GM21723 (cell line): Measurements from ENCODE around the gene TNKS2.
"Not testable (repeated sequence)": the region's sequence is repeated elsewhere in the genome, so short reads cannot be mapped to it uniquely, and the experiment has no call there.

Experiments
- ATAC-seq: cut with Tn5 transposase; IDR thresholded peaks from one replicate; pipeline ENCODE4 v1.9.1; 2021; ENCODE audit warnings: mild to moderate bottlenecking, moderate library complexity; ENCODE audit not compliant: unreplicated experiment

The TNKS2 gene

DNA sequence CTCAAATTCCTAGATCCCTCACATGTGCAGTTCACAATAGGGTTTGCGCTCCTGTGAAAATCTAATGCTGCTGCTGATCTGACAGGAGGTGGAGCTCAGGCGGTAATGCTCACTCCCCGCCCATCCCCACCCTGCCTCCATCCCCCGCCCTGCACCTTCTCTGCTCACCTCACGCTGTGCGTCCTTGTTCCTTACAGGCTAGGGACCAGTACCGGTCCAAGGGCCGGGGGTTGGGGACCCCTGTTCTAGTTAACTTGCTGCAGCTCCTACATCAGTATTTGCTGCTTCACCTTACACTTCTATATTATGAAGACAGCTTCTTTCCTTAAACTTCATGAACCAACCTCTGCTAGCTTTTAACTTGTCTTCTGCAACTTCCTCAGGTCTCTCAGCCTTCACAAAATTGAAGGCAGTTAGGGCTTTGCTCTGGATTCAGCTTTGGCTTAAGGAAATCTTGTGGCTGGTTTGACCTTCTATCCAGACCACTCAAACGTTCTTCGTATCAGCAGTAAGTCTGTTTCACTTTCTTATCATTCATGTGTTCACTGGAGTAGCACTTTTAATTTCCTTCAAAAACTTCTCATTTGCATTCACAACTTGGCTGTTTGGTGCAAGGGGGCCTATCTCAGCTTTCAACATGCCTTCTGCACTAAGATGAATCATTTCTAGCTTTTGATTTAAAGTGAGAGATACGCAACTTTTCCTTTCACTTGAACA, 1.7 kb upstream of the TNKS2 start:
- peak; percentile 46 for ATAC-seq

DNA sequence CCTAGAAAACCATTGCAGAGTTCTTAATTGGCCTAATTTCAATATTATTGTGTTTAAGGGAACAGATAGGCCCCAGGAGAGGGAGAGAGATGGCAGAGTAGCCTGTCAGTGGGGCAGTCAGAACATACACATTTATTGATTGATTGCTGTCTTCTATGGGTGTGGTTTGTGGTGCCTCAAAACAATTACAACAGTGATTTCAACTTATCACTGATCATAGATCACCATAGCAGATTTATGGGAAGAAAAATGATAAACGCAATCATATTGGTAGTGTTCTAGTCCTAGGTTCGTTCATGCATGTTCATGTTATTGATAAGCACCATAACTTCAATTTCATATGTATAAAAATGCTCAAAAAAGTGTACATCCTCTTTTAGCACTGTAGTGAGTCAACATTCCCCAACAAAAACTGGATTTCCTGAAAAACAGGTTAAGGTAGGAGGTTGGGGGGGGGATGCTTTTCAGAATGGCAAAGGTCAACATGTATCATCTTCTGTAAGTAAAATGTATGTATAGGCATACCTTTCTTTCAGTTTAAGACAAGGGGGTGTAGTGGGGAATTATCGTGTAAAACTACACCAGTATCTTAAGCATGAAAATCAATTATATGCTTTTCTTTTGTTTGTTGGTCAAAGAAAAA, 1.1 kb upstream of the TNKS2 start:
- ATAC-seq, result no peak

DNA sequence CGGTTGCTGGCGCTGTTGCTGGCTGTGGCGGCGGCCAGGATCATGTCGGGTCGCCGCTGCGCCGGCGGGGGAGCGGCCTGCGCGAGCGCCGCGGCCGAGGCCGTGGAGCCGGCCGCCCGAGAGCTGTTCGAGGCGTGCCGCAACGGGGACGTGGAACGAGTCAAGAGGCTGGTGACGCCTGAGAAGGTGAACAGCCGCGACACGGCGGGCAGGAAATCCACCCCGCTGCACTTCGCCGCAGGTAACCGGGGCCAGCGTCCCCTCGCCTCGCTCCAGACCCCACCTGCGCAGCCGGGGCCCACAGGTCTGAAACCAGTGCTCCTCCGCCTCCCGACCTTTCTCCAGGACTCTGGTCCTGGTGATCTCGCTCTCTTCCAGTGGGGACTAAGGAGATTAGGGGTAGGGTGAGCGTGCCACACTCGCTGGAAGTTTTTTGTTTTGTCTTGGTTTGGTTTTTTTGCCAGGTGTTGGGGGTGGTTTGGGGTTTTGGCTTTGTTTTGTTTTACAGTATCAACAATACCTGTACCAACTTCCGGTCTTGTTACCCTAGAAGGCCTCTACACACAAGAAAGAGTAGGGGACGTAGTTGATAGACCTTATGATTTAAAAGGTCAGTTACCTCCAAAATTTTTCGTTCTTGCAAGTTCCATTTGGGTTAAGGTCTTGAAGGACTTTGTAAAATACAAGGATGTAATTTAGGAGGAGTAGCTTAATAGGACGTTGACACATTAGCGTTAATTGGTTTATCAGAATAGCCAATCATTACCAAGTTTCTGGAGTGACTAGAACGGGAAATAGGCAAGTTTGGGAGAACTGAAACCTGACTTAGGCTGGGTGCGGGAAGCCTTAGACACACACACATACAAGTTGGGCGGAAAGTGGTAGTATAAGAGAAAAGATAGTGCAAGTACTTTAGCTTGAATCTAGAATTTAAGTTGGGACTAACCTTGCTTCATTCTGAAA, 704 bp downstream of the TNKS2 start:
- ATAC-seq, result peak; percentile 46

DNA sequence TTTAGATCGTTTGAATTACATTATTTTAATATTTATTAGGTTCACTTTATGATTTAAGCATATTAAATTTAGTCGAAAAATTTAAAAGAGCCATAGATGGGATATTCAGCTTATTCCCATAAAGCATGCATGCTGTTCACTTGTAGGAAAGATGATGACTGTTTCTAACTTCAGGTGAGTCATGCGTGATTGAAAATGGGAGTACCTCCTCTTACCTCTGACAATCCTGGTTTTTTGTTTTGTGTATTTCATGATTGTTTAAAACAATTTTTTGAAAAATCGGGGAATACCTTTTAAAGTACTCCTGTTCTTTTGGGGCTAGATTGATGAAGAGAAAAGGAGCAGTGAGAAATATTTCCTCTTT, 1.4 kb downstream of the TNKS2 start:
- no peak for ATAC-seq

DNA sequence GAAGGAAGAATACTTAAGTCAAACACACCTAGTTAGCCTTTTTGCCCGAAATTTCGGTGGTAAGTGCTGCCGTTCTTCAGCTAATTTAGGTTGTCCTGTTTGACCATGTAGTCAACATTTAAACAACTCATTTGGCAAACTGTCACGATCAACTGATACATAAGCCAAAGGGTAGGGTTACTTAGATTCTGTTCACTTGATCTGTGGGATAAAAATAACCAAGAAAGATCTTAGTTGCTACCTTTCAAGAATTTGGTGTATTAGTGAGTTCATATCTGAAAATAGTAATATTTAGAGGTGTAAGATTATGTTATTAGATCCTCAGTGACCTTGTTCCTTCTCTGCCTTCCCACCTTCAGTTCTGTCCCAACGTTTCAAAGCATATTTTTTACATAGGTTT, 2.0 kb downstream of the TNKS2 start:
- ATAC-seq, result no peak

DNA sequence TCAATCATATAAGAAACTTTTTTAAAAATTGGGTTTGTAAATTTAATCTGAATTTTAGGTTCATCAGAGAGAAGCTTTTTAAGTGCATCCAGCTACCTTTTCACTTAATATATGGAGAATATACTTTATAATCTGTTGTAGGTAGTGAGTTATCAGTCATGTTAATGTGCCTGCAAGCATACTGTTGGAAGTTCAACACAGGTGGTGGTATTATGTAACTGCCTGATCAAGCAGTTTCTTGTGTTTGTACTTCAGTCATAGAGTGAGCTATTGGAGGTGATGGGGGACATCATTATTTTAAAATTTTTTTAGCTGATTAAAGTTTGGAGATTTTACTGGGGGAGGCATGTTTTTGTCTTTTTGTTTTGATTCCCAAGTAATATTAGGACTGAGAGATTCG, 2.5 kb downstream of the TNKS2 start:
- ATAC-seq, result no peak

DNA sequence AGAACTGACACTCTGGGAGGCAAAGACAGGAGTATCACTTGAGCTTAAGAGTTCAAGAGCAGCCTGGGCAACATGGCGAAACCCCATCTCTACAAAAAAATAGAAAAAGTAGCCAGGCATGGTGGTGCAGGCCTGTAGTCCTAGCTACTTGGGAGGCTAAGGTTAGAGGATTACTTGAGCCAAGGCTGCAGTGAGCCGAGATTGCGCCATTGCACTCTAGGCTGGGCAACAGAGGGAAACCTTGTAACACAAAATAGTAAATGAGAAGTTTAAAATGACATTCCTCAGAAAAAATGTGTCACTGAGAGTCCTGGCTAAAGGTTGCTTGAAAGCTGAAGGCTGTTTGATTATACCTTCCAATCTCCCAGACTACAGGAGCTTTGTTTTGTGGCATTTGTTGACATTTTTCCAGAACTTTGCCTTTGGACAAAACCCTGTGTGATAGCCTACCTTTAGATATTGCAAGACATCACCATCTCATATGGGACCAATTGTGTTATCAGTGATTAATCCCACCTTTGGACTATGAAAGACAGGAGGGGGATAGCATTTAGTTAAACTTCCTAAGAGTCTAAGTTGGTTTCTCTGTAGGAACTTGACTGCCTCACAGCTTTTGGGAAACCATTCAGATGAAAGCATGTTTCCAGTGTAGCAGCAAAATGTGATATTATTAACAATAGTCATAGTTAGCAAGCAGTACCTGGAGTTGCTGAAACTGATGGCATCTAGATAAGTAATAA, 5.3 kb downstream of the TNKS2 start:
- ATAC-seq, result no peak

DNA sequence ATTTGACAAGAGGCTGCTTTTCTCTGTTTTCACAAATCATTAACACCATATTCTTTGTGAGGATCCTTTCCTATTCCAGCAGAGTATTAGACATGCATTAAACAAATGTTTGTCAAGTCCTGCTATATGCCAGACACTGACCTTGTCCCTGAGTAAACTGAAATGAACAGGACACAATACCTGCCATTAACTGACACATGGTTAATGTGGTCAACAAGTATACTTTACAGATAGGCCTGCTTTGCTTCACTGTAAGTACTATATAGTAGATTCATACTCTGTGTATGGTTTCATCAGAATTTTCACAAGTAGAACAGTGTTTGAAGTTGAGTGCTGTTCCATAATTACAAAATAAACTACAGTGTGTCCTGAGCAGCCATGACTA, 5.9 kb downstream of the TNKS2 start:
- ATAC-seq, result no peak

DNA sequence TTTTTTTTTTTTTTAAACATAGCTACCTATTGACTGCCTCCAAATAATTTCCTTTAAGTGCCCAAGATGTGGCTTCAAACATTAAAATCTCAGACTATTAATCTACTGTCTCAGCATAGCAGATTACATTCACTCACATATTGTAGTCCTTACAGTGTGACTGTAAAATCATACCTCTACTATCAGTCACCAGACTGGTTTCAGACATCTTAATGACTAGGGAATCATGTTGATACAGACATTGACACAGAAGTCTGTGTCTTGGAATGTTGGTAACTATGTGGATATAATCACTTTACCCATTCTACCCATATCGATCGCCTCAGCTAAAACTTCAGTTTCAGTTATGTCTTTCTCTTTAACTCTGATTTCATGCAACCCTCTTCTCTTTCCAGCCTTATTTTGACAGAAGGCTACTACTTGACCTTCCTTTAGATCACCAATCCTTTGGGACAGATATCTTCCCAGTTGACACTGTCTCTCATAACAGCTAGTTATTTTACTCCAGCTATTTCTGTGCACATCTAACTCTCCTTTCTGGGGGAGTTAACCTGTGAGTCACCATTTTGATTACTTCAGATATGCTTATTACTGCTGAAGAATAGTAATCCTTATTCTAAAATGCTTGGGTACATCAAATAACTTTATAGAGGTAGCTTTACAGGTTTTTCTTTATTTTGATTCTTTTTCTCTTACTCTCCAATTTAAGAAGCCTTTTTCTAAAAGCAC, 7.0 kb downstream of the TNKS2 start:
- ATAC-seq, result no peak

DNA sequence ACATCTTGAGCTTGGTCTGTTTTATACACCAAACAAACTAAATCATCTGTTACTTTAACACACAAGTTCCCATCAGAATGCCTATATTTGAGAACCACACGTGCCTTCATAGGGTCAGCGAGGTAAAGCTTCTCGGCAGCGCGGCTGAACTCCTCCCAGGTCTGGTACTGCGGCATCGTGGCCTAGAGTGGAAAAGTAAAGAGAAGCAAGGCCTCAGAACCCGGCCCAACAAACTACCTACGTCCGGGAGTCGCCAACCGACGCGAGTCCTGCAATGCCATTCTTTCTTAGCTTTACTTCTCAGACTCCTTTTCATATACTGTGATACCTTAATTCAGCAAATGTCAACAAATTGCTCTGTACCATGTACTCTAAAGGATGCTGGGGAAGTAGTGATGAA, 9.0 kb downstream of the TNKS2 start:
- not testable (repeated sequence) for ATAC-seq

DNA sequence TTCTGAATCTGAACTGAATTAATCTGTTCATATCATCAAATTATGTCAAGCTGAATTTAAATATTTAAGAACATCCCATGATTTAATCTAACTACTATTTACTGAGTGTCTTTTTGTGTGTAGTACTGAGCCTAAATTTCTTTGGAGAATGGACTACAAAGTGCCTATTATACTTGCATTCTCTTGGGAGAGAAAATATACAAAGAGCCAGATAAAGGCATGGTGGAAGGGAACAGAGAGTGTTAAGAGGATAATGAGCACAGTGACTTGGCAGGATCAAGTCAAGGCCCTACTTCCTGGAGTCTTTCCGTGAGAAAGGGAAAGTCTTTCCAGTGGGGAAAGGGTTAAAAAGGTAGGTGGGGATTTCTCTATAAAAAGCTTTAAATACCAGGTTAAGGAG, 15.0 kb downstream of the TNKS2 start:
- ATAC-seq, result no peak

DNA sequence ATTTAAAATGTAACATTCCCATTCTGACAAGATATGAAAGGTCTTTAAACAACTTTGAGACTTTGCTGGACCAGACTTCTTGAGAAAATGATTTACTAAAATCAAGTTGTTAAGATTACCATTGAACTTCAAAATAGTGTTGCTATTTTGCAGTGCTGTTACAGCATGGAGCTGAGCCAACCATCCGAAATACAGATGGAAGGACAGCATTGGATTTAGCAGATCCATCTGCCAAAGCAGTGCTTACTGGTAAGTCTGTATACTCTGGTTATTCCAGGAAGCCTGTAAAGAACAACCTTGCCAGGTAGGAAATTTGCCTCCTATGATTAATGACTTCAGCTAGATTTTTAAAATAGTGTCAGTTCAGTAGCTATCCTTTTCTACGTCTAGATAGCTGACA, 18.8 kb downstream of the TNKS2 start:
- ATAC-seq, result no peak

DNA sequence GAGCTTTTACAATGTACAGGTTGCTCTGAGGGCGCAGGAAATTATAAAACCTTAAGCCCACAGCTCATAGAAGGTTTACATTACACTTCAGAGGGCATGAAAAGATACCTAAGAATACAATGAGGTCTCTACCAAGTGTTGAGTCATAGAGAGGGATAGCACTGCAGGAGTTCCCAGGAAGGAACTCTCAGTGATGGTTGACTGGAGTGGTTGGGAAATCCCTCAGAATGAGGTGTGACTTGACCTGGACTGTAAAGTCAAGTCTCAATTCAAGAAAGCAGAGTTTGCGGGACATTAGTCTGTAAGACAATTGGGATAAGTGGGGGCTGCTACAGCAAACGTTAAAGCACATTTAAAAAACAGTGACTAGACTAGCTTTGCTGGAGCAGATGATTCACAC, 21.9 kb downstream of the TNKS2 start:
- ATAC-seq, result no peak

DNA sequence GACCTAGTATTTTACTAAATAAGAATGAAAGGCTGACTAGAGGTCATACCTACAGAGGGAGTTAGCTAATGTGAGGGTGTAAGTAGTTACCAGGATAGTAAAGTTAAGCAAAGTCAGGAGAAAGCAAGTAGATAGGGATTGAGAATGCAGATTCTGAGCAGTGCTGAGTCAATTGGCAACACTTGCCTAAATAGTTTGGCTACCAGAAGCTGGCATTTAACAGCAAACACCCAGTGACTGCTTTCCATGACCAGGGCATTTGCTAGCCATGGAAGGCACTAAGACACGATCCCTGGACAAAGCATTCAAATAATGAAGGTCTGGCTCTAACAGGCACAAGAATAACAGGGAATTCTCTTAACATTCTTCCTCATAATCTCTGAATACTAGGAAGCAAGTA, 25.9 kb downstream of the TNKS2 start:
- no peak for ATAC-seq

DNA sequence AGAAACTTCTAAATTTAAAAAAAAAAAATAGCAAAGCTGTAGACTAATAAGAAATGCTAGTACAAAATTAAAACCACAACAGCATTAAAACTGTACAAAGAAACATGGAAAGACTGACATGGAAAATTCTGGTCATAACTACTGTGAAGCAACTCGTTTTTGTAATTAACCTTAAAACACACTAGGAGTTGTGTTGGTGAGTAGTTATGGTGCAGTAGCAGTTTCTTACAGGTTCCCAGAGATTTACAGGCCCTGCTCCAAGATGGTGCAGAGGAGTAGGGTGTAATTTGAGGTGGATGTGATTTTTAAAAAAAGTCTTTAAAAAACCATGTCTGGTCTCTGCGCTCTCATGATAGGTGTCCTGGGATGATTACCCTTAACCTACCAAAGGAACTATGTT, 31.0 kb downstream of the TNKS2 start:
- no peak for ATAC-seq

DNA sequence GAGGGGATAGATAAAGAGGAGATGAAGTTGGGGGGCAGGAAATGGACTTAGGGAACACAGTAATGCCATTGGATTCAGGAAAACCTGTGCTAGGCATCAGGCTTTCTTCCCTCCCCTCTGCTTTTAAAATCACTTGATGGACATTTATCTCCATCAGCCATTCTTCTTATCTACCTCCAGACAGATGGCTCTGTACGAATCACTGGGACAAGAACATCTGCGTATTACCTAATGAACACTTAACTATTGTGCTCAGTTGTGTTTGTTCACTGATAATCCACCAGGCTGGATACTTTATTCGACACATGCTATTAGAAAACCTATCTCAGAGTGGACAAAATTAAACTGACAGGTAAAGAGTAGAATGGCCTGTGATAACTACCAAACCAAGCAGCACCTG, 40.0 kb downstream of the TNKS2 start:
- ATAC-seq, result no peak

DNA sequence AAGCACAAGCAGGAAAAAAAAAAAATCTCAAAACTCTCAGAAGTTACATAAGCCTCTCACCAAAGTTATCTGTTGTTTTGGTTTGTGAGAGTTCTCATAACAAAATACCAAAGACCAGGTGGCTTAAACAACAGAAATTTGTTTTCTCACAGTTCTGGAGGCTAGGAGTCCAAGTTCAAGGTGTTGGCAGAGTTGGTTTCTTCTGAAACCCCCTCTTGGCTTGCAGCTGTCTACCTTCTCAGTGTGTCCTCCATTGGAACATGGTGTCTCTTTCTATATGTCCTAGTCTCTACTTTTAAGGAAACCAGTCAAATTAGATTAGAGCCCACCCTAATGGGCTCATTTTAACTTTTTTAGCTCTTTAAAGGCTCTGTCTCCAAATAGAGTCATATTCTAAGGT, 44.9 kb downstream of the TNKS2 start:
- no peak for ATAC-seq

DNA sequence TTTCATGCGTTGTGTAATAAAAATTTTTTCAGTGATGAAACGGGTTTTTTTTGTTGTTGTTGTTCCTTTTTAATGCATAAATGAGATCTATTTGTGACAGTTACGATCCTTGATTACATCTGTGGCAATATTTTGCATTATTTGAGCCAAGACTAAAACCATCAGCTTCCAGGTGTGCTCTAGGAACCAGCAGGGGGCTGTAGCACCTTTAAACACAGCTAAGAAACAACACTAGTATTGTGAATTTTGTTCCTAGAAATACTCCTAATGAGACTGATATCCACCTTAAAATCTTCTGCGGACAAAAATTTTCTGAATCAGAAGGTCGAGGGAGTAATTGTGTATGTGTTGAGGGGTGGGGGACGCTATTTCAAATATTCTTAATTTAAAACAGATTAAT, 58.4 kb downstream of the TNKS2 start:
- ATAC-seq, result no peak

DNA sequence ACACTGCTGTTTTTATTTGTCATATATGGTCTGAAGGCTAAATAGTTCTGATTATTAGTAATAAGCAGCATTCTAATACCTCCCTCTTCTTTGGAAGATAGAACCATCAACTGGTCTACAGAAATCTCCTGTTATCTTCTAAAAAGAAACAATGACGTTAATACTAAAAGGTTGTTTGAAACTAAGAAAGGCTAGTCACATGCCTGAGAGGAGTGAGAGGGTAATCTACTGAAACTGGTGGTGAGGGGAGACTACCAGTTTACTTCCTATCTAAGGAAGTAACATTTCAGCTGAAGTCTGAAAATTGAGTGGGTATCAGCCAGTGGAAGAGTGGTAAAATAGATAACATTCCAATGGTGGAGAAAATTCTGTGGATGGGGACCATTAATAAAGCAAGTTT, 62.7 kb downstream of the TNKS2 start:
- ATAC-seq, result no peak

DNA sequence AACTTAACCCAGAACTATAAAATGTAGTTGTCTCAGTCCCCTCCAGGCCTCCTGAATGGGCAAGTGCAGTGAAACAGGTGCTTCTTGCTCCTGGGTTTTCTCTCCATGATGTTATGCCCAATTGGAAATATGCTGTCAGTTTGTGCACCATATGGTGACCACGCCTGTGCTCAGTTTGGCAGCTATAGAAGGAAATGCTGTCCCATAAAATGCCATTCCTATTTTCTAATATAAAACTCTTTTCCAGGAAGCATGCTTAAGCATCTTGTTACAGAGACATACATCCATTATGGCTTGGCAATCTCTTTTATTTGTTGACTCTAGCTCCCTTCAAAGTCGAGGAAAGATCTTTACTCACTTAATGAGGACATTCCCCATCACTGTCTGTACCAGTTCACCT, 65.9 kb downstream of the TNKS2 start:
- ATAC-seq, result no peak

DNA sequence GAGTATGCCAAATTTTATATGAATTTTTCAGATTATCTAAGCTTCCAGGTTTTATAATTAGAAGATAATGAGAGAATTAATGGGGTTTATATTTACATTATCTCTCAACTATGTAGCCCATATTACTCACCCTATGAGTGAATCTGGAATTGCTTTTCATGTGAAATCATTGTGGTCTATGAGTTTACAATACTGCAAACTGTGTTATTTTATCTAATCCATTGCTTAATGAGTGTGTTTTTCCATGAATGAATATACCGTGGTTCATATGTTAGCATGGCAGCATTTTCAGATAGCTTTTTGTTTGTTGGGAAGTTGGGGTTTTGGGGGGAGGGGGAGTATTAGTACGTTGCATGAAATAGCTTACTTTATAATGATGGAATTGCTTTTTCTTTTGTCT, 66.5 kb downstream of the TNKS2 start:
- no peak for ATAC-seq
